HG02938 (cell line): Measurements from ENCODE around the gene PFKP.

Experiments
- ATAC-seq: cut with Tn5 transposase; IDR thresholded peaks from one replicate; pipeline ENCODE4 v1.9.1; 2021; ENCODE audit warnings: mild to moderate bottlenecking, moderate library complexity; ENCODE audit not compliant: unreplicated experiment

Gene PFKP

GRCh38 chr10:3068968-3069737, 1.8 kb downstream of the PFKP start:
- peak; percentile 26 for ATAC-seq

GRCh38 chr10:3069876-3070275, 2.5 kb downstream of the PFKP start:
- no peak for ATAC-seq

- no peak for ATAC-seq
These were observed 4.3 kb downstream of the PFKP start for GRCh38 chr10:3071405-3072198.

GRCh38 chr10:3072641-3073360, 5.5 kb downstream of the PFKP start:
- no peak for ATAC-seq

GRCh38 chr10:3074145-3074665, 6.9 kb downstream of the PFKP start:
- no peak for ATAC-seq

GRCh38 chr10:3074985-3075600, 7.7 kb downstream of the PFKP start:
- no peak for ATAC-seq

- no peak for ATAC-seq
These were observed 8.8 kb downstream of the PFKP start for GRCh38 chr10:3076138-3076537.

- no peak for ATAC-seq
These were observed 10.2 kb downstream of the PFKP start for GRCh38 chr10:3077509-3077908.

GRCh38 chr10:3077940-3078630, 10.7 kb downstream of the PFKP start:
- ATAC-seq = no peak

- ATAC-seq = no peak
These were observed 14.1 kb downstream of the PFKP start for GRCh38 chr10:3081383-3081981.

- no peak for ATAC-seq
These were observed 14.9 kb downstream of the PFKP start for GRCh38 chr10:3082290-3082689.

- no peak for ATAC-seq
These were observed 18.6 kb downstream of the PFKP start for GRCh38 chr10:3085785-3086567.

GRCh38 chr10:3090388-3090787, 23.0 kb downstream of the PFKP start:
- ATAC-seq = no peak

GRCh38 chr10:3090914-3091787, 23.8 kb downstream of the PFKP start:
- no peak for ATAC-seq

- ATAC-seq = no peak
These were observed 24.6 kb downstream of the PFKP start for GRCh38 chr10:3091921-3092320.

GRCh38 chr10:3093996-3094395, 26.6 kb downstream of the PFKP start:
- no peak for ATAC-seq

GRCh38 chr10:3094609-3095036, 27.3 kb downstream of the PFKP start:
- no peak for ATAC-seq
